Subcutaneous abdominal adipose tissue (tissue), 5 donors: ENCODE measurements around the gene ADPRHL1.

ENCODE experiments used
- H3K27ac ChIP-seq: one replicate; pipeline ENCODE4 v1.7.0; 2013; ENCODE audit warnings: low read depth, mild to moderate bottlenecking, inconsistent platforms, low read length, moderate library complexity
- H3K27me3 ChIP-seq, 5 donors: one replicate each; pipeline ENCODE4 v1.7.0; 2013; ENCODE audit warnings: low read length in 5 of 5, inconsistent platforms in 1 of 5; ENCODE audit not compliant: control insufficient read depth in 5 of 5, insufficient read depth in 4 of 5
- H3K36me3 ChIP-seq, 5 donors: one replicate each; pipeline ENCODE4 v1.7.0; 2013; ENCODE audit warnings: low read length in 5 of 5; ENCODE audit not compliant: control insufficient read depth in 5 of 5, insufficient read depth in 5 of 5
- H3K4me1 ChIP-seq, 5 donors: one replicate each; pipeline ENCODE4 v1.7.0; 2013; ENCODE audit warnings: low read length in 5 of 5, mild to moderate bottlenecking in 3 of 5, moderate library complexity in 1 of 5; ENCODE audit not compliant: control insufficient read depth in 5 of 5, insufficient read depth in 5 of 5
- H3K4me3 ChIP-seq, 5 donors: one replicate each; pipeline ENCODE4 v1.7.0; 2013; ENCODE audit warnings: low read length in 5 of 5, low read depth in 1 of 5
- H3K9ac ChIP-seq, 5 donors: one replicate each; pipeline ENCODE4 v1.7.0; 2013; ENCODE audit warnings: low read length in 5 of 5, mild to moderate bottlenecking in 4 of 5, moderate library complexity in 3 of 5
- H3K9me3 ChIP-seq, 5 donors: one replicate each; pipeline ENCODE4 v1.7.0; 2013; ENCODE audit warnings: low read length in 5 of 5; ENCODE audit not compliant: control insufficient read depth in 5 of 5
- donor health status: healthy.
- donor health status: healthy.
- donor health status: healthy.
- donor health status: healthy.
- donor health status: healthy.

Gene ADPRHL1

DNA sequence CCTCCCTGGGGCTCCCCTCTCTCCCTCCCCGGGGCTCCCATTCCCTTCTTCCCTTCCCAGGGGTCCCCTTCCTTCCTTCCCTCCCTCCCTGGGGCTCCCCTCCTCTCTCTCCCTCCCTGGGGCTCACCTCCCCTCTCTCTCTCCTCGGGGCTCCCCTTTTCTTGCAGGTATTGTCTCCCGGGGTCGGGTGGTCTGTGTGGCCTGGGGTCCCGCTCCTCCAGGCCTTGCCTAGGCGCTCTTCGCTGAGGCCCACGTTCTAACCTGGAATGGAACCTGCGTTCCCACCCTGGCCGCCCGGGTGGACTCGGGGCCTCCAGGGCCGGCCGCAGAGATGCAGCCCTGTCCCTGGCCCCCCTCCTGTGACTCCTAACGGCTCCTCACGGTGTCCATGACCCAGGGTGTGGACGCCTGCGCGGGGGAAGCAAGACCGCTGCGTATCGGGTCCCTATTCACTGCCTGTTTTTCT lies 38.2 kb upstream of the ADPRHL1 start:
- Histone ChIP-seq H3K9me3 (no peaks in the 10 kb centered on the region), H3K27ac (no peak overlapping the region), H3K4me1 (peaks cover 9 to 42% (median 30%) of the 10 kb centered on the region in 5 donors), H3K36me3 (peaks cover 0 to 21% (median 11%) of the 10 kb centered on the region in 5 donors), H3K9ac (peak overlapping the region in 4 of 5 donors; percentile 83 to 93 (median 84)), H3K4me3 (peak overlapping the region; percentile 78 to 91 (median 86)), H3K27me3 (no peaks in the 10 kb centered on the region)

- Histone ChIP-seq H3K27me3 (no peaks in the 10 kb centered on the region), H3K4me1 (peaks cover 9 to 42% (median 30%) of the 10 kb centered on the region in 5 donors), H3K36me3 (peaks cover 0 to 14% (median 5%) of the 10 kb centered on the region in 5 donors), H3K9me3 (no peaks in the 10 kb centered on the region), H3K4me3 (peak within 1 kb of the TSS; percentile 78 to 91 (median 86)), H3K9ac (peak within 1 kb of the TSS in 4 of 5 donors; percentile 84 to 93 (median 86)), H3K27ac (no peak within 1 kb of the TSS)
These were observed 37.5 kb upstream of the ADPRHL1 start, which contains the start of gene DCUN1D2 for GRCh38 chr13:113490496-113491417. TSS of gene DCUN1D2 (minus strand) at chr13:113490711. CDS start at chr13:113490669, 42 bp downstream.

- H3K27me3 ChIP-seq, result no peaks in the 10 kb centered on the region
- peaks cover 5 to 42% (median 30%) of the 10 kb centered on the region in 5 donors for H3K4me1 ChIP-seq
- H3K4me3 ChIP-seq, result peak overlapping the region; percentile 73 to 87 (median 78)
- no peak overlapping the region for H3K27ac ChIP-seq
- peaks cover 0 to 6% (median 0%) of the 10 kb centered on the region in 5 donors for H3K36me3 ChIP-seq
- no peaks in the 10 kb centered on the region for H3K9me3 ChIP-seq
- H3K9ac ChIP-seq, result peak overlapping the region in 4 of 5 donors; percentile 62 to 88 (median 84)
These were observed 36.5 kb upstream of the ADPRHL1 start for GRCh38 chr13:113489549-113490495.

- H3K27ac ChIP-seq, result no peak overlapping the region
- peaks cover 5 to 42% (median 30%) of the 10 kb centered on the region in 5 donors for H3K4me1 ChIP-seq
- H3K9me3 ChIP-seq, result no peaks in the 10 kb centered on the region
- peaks cover 0 to 3% (median 0%) of the 10 kb centered on the region in 5 donors for H3K36me3 ChIP-seq
- peak overlapping the region in 4 of 5 donors; percentile 73 to 86 (median 78) for H3K4me3 ChIP-seq
- peak overlapping the region in 2 of 5 donors; percentile 83 to 88 for H3K9ac ChIP-seq
- H3K27me3 ChIP-seq, result no peaks in the 10 kb centered on the region
These were observed 35.9 kb upstream of the ADPRHL1 start for GRCh38 chr13:113489171-113489548.

DNA sequence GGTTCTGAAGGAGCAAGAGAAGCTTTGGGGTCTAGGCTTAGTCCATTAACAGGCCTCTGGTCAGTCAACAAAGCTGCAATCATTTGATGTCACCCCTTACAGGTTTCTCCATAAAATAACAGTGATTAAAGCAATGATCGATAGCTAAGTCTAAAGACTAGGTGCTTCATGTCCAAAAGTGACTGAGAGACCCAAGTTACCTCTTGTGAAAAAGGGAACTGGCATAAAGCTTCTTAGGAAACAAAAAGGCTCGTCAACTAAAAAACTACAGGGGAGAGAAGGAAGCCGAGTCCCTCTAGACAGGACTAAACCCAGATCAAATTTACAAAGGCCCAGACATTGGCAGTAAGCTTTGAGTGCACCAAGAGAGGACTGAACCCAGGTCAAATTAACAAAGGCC lies 35.0 kb upstream of the ADPRHL1 start:
- Histone ChIP-seq H3K36me3 (peaks cover 0 to 9% (median 1%) of the 10 kb centered on the region in 5 donors), H3K4me1 (peaks cover 5 to 36% (median 30%) of the 10 kb centered on the region in 5 donors)

DNA sequence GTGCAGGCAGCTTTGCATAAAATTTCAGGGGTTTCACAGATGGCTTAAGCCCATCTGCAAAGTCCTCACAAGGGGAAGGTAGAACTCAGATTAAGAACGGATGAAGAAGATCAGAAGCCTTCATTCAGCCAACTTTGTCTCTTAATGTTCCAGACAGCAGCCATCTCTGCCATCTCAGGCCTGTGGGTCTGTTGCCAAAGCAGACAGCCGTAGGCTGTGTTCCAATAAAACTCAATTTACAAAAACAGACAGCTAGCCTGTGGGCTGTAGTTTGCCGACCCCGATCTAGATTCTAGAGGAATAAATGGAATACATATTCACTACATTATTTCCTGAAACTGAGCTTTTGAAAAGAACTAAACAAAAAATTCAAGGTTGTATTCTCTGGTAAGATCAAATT lies 33.4 kb upstream of the ADPRHL1 start:
- Histone ChIP-seq H3K4me3 (no peak overlapping the region), H3K9me3 (no peaks in the 10 kb centered on the region), H3K4me1 (peaks cover 5 to 25% (median 20%) of the 10 kb centered on the region in 5 donors), H3K9ac (peak overlapping the region in 1 of 5 donors; percentile 10), H3K27ac (no peak overlapping the region), H3K27me3 (no peaks in the 10 kb centered on the region), H3K36me3 (peaks cover 0 to 10% (median 4%) of the 10 kb centered on the region in 5 donors)

More for the DNA sequence above, 35.0 kb upstream of the ADPRHL1 start:
- H3K27me3 ChIP-seq, result no peaks in the 10 kb centered on the region
- H3K27ac ChIP-seq, result no peak overlapping the region
- H3K9ac ChIP-seq, result no peak overlapping the region
- H3K9me3 ChIP-seq, result no peaks in the 10 kb centered on the region
- no peak overlapping the region for H3K4me3 ChIP-seq

DNA sequence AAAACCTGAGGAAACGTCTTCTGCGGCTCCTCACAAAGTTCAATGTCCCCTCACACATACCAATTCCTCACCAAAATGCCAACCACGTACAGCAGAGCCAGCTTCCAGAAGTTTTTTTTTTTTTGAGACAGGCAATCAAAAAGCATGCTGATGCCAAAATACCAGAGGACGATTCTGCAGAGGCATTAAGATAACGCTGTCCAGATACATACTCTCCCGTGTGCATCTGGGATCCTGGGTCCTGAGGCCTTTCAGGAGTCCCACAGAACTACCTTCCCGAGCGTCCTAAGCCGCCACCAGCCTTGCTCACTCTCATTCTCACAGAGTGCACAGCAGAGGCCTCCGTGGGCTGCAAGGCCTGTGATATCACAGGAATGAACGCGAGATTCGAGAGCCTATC lies 32.3 kb upstream of the ADPRHL1 start:
- Histone ChIP-seq H3K36me3 (peaks cover 0 to 10% (median 4%) of the 10 kb centered on the region in 5 donors), H3K9me3 (no peaks in the 10 kb centered on the region), H3K27me3 (no peaks in the 10 kb centered on the region), H3K27ac (no peak overlapping the region), H3K4me1 (peaks cover 5 to 17% (median 16%) of the 10 kb centered on the region in 5 donors), H3K9ac (no peak overlapping the region), H3K4me3 (no peak overlapping the region)

DNA sequence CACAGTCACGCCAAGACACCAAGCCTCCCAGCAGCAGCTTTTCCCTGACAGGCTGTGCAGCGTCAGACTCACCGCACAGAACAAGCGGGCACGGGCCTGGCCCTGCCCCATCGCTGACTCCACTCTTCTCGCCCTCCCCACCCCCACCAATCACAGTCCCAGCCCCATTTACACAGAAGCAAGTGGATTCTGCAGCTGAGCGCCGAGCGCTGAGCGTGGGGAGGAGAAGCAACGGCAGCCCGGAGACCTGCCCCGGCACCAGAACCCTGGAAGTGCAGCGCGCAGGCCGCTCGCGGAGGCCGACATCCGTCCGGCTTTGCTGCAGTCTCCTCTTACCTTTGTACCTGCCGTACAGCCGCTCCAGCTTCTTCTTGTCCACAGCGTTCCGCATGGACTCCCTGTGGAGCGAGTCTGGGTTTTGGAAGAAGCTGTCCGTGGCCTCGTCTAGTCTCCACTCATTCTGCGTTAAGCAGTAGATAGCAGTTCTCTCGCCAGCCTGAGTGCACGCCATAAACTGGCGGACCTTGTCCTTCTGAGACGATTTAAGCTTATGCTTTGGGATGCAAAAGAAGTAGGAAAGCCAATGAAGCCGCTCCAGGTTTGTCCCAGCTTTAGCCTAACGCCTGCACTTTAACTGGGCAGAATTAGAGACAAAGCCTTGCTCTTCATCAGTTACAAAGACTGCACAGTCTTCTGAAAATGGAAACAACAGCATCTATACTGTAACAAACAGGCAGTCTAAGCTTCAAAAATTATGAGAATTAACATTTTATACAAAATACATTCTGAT lies 30.4 kb upstream of the ADPRHL1 start:
- Histone ChIP-seq H3K4me3 (no peak overlapping the region), H3K27ac (no peak overlapping the region), H3K36me3 (peaks cover 0 to 22% (median 9%) of the 10 kb centered on the region in 5 donors), H3K9ac (no peak overlapping the region), H3K4me1 (peaks cover 0 to 3% (median 2%) of the 10 kb centered on the region in 5 donors), H3K9me3 (no peaks in the 10 kb centered on the region), H3K27me3 (no peaks in the 10 kb centered on the region)

- Histone ChIP-seq H3K36me3 (peaks cover 4 to 22% (median 9%) of the 10 kb centered on the region in 5 donors), H3K4me3 (no peak overlapping the region), H3K27me3 (no peaks in the 10 kb centered on the region), H3K9me3 (no peaks in the 10 kb centered on the region), H3K4me1 (peaks cover 0 to under 1% (median 0%) of the 10 kb centered on the region in 5 donors), H3K27ac (no peak overlapping the region), H3K9ac (no peak overlapping the region)
These were observed 29.8 kb upstream of the ADPRHL1 start for GRCh38 chr13:113483081-113483480.
